Lower leg skin (tissue), 3 donors: Measurements from ENCODE around the gene FBXL20.

Source experiments
- CTCF ChIP-seq, 3 donors: fragments of 450-650 bp; IDR thresholded peaks; one replicate each; pipeline ENCODE4 v1.5.1; 2016; ENCODE audit warnings: antibody characterized with exemption in 3 of 3, mild to moderate bottlenecking in 3 of 3, moderate library complexity in 2 of 3
- POLR2A ChIP-seq, 2 donors: fragments of 450-650 bp; IDR thresholded peaks; one replicate each; pipeline ENCODE4 v1.6.1; 2016 to 2017; ENCODE audit warnings: antibody characterized with exemption in 2 of 2, mild to moderate bottlenecking in 1 of 2, moderate library complexity in 1 of 2

GRCh38 chr17:39402890-39403605 lies 1.6 kb upstream of the FBXL20 start:
- TF ChIP-seq CTCF (IDR thresholded peaks at IDR 0.05): no peak
- TF ChIP-seq POLR2A (IDR thresholded peaks at IDR 0.05): no peak
